C4-2B (cell line): Measurements from ENCODE around the gene TIMM44.

Source experiments
- H3K27ac ChIP-seq: fragments of 450-650 bp; 2 replicates; pipeline ENCODE4 v1.5.1; 2017
- ZFX ChIP-seq: fragments of 450-650 bp; IDR thresholded peaks from 2 replicates; pipeline ENCODE4 v1.6.1; 2017
- TF ChIP-seq, protein P1 (sequence below): fragments of 450-650 bp; conservative IDR thresholded peaks from 2 replicates; pipeline ENCODE4 v1.5.1; 2017; ENCODE audit warnings: mild to moderate bottlenecking

Gene TIMM44

DNA sequence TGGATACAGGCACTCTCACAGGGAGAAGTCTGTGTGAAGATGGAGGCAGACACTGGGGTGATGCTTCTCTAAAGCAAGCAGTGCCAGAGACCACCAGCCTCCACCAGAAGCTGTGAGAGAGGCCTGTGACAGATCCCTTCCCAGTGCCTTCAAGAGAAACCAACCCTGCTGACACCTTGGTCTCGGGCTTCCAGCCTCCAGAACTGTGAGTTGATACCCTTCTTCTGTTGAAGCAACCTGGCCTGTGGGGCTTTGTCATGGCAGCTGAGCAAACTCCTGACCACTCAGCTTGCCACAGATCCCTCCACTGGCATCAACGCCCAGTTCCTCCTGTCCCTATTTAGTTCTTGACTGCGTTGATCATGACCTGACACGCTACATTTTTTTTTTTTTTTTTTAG lies 33.0 kb upstream of the TIMM44 start:
- no peak overlapping the region for H3K27ac ChIP-seq

DNA sequence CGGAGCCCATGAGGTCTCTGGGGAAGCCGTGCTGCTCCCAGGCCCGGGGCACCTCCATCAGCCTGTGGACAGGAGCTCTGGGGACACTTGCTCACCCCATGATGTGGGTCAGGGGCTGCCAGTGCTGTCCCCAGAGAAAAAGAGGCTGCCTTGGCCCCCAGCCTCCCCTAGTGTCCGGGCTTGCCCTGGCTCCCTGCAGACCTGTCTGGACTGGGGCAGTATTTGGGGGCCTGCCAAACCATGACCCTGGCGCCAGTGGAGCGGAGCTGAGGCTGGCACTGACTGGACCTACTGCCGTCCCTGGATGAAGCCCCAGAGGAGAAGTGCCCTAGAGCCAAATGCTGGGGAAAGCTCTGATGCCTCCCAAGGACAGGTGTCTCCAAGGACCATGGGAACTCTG lies 31.6 kb upstream of the TIMM44 start:
- TF ChIP-seq, protein P1, sequence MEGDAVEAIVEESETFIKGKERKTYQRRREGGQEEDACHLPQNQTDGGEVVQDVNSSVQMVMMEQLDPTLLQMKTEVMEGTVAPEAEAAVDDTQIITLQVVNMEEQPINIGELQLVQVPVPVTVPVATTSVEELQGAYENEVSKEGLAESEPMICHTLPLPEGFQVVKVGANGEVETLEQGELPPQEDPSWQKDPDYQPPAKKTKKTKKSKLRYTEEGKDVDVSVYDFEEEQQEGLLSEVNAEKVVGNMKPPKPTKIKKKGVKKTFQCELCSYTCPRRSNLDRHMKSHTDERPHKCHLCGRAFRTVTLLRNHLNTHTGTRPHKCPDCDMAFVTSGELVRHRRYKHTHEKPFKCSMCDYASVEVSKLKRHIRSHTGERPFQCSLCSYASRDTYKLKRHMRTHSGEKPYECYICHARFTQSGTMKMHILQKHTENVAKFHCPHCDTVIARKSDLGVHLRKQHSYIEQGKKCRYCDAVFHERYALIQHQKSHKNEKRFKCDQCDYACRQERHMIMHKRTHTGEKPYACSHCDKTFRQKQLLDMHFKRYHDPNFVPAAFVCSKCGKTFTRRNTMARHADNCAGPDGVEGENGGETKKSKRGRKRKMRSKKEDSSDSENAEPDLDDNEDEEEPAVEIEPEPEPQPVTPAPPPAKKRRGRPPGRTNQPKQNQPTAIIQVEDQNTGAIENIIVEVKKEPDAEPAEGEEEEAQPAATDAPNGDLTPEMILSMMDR: no peak
- no peak for TF ChIP-seq ZFX
- H3K27ac ChIP-seq: no peak overlapping the region

More for the DNA sequence above, 33.0 kb upstream of the TIMM44 start:
- TF ChIP-seq, protein P1: no peak
- TF ChIP-seq ZFX: no peak

DNA sequence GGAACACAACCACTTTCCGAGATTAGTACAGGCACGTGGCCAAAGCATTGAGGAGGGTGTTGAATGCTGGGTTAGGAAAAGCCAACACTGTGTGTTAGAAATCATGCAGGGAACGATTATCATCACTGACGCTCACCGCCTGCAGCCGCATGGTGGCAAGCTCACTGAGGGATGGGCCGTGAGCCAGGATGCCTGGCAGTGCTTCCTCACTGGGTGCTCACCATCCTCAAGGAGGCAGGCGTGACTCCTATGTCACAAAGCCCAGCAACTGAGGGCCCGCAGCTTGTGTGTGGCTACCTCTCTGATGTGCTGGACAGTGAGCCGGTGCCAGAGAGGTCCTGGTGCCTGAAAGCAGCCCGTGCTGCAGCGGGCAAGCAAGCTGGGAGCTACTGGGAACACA lies 30.4 kb upstream of the TIMM44 start:
- no peak for TF ChIP-seq ZFX
- TF ChIP-seq, protein P1: no peak
- H3K27ac ChIP-seq: no peak overlapping the region

DNA sequence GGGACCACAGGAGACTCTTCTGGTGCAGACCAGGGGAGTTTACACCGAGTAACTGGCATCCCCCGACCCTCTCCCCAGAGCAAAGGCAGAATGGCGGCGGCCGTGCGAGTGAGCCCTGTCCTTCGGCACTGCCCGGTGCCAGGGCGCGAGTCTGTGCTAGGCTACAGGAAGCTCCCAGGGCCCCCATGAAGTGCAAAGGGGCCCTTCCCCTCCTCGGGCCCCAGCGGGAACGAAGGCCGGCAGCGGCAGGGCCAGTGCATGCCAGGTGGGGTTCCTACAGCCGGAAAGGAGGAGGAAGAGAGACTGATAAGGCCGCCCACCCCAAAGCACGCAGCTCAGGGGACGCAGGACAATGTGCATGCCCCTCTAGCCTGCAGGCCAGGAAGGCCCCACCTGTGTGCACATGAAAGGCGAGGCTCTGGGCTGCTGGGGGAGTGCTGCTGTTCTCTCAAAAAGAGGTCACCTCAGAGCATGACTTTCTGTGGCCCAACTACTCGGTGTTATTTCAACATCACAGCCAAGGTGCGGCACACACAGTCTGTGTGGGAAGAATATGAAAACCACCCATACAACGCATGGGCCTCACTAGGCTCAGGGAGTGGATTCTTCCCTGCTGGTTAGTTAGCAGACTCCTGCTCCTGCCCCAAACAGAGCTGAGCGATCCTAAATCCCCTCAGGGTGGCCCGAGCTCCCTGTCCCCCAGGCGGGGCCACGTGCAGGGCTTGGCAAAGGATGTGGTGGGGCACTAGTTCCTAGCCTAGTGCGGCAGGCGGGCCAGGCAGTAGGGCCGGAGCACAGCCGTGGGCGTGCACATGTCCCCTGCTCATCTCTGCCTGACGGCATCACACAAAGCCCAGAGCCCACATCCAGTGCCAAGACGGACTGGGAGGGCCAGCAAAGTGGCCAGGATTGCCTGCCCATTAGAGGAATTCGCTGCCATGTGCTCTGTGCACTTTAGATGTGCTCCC lies 28.4 kb upstream of the TIMM44 start:
- TF ChIP-seq, protein P1: no peak
- no peak for TF ChIP-seq ZFX
- H3K27ac ChIP-seq: no peak overlapping the region

DNA sequence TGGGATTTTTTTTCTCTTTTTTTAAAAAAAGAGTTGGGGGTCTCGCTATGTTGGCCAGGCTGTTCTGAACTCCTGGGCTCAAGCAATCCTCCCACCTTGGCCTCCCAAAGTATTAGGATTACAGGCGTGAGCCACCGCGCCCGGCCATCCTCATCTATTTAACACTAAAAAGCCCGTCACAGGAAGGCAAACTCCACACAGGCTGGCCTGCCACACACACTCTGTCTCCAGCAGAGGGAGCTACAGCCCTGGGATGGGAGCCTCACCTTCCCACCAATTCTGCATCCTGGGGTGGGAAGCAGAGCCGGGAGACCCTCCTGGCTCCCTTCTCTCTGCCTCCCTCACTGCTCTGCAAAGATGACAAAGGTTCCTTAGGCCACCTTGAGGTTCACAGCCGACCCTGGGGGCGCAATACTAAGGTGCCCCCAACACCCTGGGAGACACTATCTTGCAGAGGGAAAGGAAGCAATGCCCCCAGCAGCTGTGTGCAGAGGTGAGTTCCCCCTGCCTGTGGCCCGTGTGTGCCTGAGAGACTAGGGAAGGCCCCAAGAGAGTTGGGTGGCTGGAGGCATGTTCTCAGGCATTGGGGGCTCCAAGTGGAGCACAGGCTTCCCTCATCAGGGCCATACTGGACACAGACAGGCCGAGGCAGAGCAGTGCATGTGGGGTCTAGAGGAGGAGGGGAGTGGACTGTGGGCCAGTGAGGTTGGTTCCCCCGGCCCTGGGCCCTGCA lies 27.4 kb upstream of the TIMM44 start:
- H3K27ac ChIP-seq: no peak overlapping the region
- TF ChIP-seq, protein P1: peak; percentile 90
- no peak for TF ChIP-seq ZFX

GRCh38 chr19:7969555-7969939 lies 26.1 kb upstream of the TIMM44 start:
- H3K27ac ChIP-seq: no peak overlapping the region
- TF ChIP-seq, protein P1: no peak
